AG20443 (cell line): ENCODE data around the gene AGAP1.
A peak's percentile ranks its signal among the peaks of the same experiment; 100 is the strongest.

Experiments used
- DNase-seq: peaks from one replicate; pipeline ENCODE4 v3.0.0; 2012; ENCODE audit warnings: low spot score, mixed read lengths

Gene AGAP1

GRCh38 chr2:236001854-236002253, 508.0 kb downstream of the AGAP1 start:
- no peak for DNase-seq

- DNase-seq: peak; percentile 71
These were observed 514.2 kb downstream of the AGAP1 start for GRCh38 chr2:236008006-236008405.

GRCh38 chr2:236008857-236009256, 515.0 kb downstream of the AGAP1 start:
- DNase-seq: no peak

- no peak for DNase-seq
These were observed 517.3 kb downstream of the AGAP1 start for GRCh38 chr2:236010920-236011685.

GRCh38 chr2:236012155-236012554, 518.3 kb downstream of the AGAP1 start:
- no peak for DNase-seq

GRCh38 chr2:236014408-236015131, 520.7 kb downstream of the AGAP1 start:
- no peak for DNase-seq

- no peak for DNase-seq
These were observed 521.3 kb downstream of the AGAP1 start for GRCh38 chr2:236015171-236015570.

- no peak for DNase-seq
These were observed 522.7 kb downstream of the AGAP1 start for GRCh38 chr2:236016496-236016895.

- DNase-seq: no peak
These were observed 523.6 kb downstream of the AGAP1 start for GRCh38 chr2:236017446-236017845.

- no peak for DNase-seq
These were observed 525.6 kb downstream of the AGAP1 start for GRCh38 chr2:236019434-236019833.

GRCh38 chr2:236021499-236022057, 527.7 kb downstream of the AGAP1 start:
- no peak for DNase-seq

- no peak for DNase-seq
These were observed 528.3 kb downstream of the AGAP1 start for GRCh38 chr2:236022128-236022527.

- no peak for DNase-seq
These were observed 532.0 kb downstream of the AGAP1 start for GRCh38 chr2:236025892-236026291.

- no peak for DNase-seq
These were observed 533.0 kb downstream of the AGAP1 start for GRCh38 chr2:236026841-236027240.

GRCh38 chr2:236028066-236028465, 534.2 kb downstream of the AGAP1 start:
- no peak for DNase-seq

GRCh38 chr2:236033462-236033861, 539.6 kb downstream of the AGAP1 start:
- DNase-seq: no peak

- DNase-seq: no peak
These were observed 541.1 kb downstream of the AGAP1 start for GRCh38 chr2:236034974-236035373.

- no peak for DNase-seq
These were observed 542.2 kb downstream of the AGAP1 start for GRCh38 chr2:236036045-236036444.

GRCh38 chr2:236038096-236038495, 544.3 kb downstream of the AGAP1 start:
- DNase-seq: no peak

- DNase-seq: no peak
These were observed 546.9 kb downstream of the AGAP1 start for GRCh38 chr2:236040600-236041328.

GRCh38 chr2:236041616-236042015, 547.8 kb downstream of the AGAP1 start:
- DNase-seq: no peak

GRCh38 chr2:236042087-236042486, 548.2 kb downstream of the AGAP1 start:
- no peak for DNase-seq

GRCh38 chr2:236044191-236044590, 550.3 kb downstream of the AGAP1 start:
- no peak for DNase-seq
